Measurements from ENCODE around the gene PEX10. TPM values are rescaled to one million over a fixed set of nuclear protein-coding genes. Genes with fewer than 3 reads are reported as not detected.

The PEX10 gene
- total RNA-seq, 2 donors from 2014 or later, result 17.8 to 19.9 TPM

DNA sequence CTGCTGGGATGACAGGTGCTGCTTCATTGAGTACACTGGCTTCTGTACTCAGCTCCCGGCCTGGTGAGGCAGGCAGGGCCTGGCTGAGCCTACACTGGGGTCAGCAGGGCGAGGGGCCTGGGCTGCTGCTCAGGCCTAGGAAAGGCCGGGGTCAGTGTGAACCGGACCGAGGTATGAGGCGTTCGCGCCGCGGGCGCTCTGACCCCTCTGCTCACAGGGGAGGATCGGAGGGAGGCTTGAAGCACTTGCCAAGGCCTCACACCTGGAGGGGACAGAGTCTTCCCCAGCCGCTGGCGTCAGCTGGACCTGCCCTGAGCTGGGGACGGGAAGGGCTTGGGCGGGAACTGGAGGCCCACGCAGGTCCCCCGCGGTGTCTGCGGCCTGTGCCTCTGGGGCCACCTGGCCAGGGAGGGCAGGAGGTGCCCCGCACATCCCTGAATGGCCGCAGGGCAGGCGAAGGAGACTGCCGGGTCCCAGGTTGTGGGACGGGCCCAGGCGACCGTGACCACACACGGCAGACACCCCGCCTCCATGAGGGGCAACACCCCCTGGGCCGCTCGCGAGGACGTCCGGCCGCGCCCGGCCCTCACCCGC lies 466 bp downstream of the PEX10 start:
- no peak for DNase-seq
- intact Hi-C loops (cut with DNase I, micrococcal nuclease), result loop anchor here in 1 of 2 donors (10.0 kb wide), 1 partner anchor 233 kb away; no protein-coding TSS in a partner anchor

DNA sequence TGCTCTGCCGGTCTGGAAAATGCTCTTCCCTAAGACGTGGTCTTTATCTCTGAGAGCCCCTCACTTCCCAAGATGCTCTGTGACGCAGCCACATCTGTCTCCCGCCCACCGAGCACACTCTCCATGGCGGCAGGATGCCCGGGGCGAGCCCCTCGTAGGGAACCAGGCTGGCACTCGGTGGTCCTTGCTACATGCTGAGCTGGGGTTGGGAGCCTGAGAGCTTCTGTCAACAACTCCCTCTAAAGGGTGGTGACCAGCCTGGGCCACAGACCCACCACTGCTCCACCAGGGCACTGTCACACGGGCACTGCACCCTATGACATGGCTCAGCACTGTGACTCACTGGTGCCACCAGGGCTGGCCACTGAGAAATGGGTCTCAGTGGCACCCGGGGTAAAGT lies 2.6 kb downstream of the PEX10 start:
- ATAC-seq (no peak), DNase-seq (no peak)
- intact Hi-C loops (cut with DNase I, micrococcal nuclease), result loop anchor here in 1 of 2 donors (10.0 kb wide), 1 partner anchor 235 kb away; no protein-coding TSS in a partner anchor

More for the DNA sequence above, 466 bp downstream of the PEX10 start:
- ATAC-seq, result peak; percentile 13

DNA sequence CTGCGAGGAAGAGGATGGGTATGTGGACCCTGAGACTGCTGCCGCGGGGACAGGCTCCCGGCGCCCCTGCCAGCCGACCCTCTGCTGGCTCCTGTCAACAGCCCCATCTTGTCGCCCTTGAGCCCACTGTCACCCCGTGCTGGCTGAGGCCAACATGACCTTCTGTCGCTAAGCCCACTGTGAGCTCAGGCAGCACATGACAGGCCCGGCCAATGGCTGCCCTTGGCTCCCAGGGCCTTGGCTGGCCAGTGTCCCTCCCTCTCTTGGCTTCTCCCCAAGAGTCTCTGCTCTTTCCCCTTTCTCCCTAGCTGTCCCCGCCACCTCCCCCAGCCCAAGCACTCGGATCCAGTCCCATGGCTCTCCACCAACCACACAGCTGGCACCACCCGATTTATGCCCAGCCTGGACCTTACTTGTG lies 3.5 kb downstream of the PEX10 start:
- no peak for ATAC-seq
- intact Hi-C loops (cut with DNase I, micrococcal nuclease), result no loop called here

DNA sequence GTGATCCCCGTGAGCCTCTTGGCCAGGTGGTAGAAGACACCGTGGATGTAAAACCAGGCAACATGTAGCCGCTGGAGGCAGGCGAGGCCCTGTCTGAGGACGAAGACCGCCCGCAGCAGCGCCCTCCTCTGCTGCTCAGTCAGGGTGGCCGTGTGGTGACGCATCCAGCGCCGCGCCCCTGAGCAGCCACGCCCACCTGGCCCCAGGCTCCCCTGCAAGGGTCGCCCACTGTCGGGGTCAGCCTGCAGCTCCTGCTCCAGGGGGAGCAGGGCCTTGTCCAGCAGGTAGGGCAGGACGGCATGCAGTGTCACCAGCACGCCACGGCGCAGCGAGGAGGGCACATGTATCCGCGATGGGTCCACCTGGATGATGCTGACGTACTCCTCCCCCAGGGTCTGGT lies 3.9 kb downstream of the PEX10 start:
- intact Hi-C loops (cut with DNase I, micrococcal nuclease), result no loop called here
- ATAC-seq (no peak), DNase-seq (no peak)

More for the DNA sequence above, 3.5 kb downstream of the PEX10 start:
- no peak for DNase-seq

DNA sequence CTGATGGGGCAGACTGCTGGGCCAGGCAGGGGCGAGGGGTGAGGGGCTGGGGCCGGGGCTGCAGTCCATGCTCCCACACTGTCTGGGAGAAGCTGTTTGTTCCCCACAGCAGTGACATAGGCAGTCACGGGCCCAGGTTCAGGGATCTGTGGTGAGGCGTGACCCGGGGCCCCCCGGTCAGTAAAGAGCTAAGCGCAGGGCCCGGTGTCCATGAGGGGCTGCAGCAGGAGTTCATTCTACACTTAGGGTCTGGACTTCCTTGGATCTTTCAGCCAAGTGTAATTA lies 4.4 kb downstream of the PEX10 start:
- ATAC-seq (no peak), DNase-seq (no peak)
- intact Hi-C loops (cut with DNase I, micrococcal nuclease), result no loop called here

DNA sequence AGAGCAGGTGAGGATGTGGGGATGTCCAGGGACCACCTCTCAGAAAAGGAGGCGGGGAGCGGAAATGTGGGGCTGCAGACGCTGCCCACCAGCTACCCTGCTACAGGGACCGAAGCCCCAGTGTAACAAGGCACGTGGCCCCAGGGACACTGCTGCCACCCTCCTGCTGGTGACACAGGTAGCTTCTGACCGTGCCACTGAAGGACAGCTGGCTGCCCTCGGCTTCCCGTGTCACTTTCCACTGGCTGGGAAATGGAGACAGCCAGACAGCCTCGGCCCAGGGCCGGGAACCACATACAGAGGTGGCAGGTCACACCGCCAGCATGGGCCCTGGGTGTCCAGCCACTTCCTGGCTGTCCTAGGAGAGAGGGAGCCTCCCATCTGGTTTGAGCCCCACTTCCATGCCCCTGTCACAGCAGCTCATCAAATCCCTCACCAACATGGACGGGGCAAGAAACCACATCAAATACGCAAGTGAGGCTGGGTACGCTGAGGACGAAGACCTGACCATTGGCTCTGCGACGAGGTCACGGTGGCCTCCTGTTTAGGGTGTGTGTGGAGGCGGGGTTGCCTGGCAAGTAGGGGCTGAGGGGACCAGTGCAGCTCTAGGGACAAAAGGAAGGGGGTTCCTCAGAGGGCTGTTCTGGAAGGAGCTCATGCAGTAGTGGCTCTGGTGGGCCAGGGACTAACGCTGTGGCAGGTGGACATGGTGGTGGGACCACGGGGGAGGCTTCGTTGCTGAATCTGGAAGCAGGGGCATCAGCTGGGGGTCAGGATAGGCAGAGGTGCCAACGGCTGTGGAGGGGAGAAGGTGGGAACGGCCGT lies 5.0 kb downstream of the PEX10 start:
- intact Hi-C loops (cut with DNase I, micrococcal nuclease), result no loop called here
- ATAC-seq (no peak), DNase-seq (no peak)

DNA sequence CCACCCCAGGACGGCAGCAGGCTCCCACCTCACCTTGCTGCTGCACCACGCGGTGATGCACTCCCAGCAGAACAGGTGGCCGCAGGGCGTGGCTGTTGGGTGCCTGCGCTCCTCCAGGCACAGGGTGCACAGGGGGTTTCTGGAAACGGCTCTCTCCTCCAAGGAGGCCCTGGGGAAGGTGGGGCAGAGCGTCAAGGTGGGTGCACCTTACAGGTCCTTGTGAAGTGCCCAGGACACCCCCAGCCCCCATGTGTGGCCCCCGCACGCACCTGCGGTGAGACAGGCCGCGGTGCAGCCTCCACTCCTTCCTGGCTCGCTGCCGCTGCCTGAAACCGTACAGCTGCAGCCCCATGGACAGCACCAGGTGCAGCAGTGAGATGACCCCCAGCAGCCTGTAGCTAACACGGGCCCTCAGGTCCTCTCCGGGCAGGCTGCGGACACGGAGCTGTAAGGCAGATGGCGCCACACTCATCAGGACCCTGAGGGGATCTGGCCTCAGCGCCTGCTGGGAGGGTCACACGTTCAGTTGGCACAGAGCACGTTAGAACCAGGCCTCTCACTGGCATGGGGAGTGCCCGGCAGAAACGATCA lies 5.8 kb downstream of the PEX10 start:
- peak; percentile 14 for ATAC-seq
- DNase-seq, result no peak
- intact Hi-C loops (cut with DNase I, micrococcal nuclease), result no loop called here

DNA sequence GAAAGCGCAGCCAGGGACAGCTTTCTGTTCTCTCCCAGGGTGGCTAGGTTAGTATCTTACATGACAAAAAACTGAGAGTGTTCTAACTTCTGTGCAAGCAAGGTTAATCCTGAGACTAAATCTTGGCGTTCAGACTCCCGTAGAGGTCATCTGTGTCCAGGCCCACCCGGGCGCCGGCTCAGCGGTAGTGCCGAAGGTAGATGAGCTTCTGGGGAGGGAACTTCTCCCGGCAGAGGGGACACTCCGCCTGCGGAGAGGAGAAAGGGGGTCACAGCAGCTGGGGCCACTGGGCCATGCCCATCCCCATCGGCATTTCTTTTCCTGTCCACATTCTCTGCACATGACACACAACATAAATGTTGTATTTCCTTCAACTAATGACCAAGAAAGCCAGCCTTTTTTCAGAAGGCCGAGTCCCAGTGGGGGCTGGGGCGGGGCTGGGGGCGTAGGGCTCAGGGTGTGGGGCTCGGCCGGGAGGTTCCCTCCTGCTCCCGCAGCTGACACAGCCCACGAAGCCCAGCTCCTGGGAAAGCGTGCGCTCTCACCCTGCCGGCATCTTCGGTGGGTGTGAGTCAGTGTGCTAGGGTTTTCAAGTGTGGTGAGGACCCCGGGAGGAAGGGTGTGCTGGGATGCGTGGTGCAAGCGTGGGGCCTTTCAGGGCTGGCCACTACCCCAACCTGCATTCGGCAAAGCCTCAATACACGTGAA lies 6.6 kb downstream of the PEX10 start:
- DNase-seq, result no peak
- no peak for ATAC-seq
- intact Hi-C loops (cut with DNase I, micrococcal nuclease), result no loop called here

DNA sequence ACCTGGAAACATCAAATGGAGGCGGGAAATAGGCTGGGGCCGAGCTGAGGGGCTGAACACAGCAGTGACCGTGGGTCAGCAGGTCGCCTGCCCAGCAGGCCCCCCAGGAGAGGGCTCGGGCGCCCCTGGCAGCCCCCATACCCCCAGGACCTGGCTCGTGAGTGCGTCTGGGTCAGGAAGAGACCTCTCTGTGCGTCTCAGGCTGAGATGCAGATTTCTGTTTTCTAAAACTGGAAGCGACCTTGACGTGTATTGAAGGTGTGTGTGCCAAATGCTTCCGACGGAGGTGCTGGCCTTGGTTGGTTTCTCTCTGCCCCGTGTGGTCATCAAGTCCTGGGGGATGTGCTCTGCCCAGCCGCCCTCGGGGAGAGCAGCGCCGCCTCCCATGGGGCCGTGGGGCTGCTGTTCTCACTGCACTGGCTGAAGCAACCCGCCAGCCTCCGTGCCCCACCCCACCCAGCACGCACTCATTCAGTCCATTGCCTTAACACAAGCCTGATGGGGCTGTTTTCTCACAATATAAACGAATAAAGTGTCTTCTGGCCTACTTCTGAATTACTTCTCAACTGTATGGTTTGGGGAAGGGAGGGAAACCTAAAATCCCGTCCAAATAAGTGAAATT lies 7.4 kb downstream of the PEX10 start:
- intact Hi-C loops (cut with DNase I, micrococcal nuclease), result no loop called here
- ATAC-seq (peak; percentile 8), DNase-seq (no peak)

DNA sequence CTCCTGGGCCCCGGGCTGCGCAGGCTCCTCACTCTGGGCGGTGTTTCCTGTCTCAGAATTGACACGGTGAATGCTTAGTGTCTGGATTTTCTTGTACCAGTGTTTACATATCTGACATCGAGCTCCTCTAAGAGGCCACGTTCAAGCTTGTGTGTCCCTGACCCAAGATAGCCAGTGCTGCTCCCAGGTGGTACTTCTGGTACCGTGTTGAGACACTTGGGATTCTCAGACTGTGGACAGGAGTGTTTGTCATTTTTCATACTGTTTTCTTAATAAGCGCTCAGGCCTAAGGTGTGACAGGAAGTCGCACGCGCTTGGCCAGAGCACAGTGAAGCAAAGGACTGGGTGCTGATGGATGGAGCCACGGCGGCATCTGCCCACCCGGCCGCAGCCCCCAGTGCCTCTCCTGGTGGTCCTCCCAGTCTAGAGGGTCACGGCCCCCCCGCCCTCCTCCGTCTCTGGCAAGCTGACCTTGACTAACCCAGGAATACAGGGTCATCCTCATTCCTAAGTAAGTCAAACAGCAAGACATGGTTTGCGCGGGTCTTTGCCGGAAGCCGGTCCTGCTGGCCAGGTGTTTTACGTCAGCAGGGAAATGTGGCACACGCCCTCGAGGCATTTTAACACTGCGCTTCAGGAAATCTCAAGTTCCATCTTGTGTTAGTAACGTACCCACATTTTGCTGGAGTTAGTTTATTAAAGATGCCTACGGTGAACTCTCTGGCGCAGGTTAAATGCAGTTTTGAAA lies 8.0 kb downstream of the PEX10 start:
- intact Hi-C loops (cut with DNase I, micrococcal nuclease), result no loop called here
- DNase-seq (no peak), ATAC-seq (no peak)

DNA sequence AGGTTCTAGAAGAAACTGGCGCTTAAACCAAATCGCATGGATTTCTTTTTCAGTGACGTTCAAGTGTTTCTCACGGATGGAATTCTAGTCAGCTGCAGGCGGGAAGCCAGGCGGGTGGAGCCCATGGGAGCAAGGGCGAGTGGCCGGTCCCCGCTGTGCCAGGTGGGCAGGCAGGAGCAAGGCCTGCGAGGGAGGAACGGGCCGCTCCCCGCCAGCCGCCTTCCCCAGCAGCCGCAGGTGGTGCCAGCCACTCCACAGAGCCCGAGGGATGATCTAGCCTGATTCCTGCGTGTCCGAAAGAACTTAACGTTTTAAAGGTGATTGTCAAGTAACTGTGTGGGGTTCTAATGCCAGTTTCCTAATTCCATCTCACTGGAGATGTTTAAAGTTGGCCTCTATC lies 9.1 kb downstream of the PEX10 start:
- intact Hi-C loops (cut with DNase I, micrococcal nuclease), result no loop called here
- ATAC-seq, result no peak
- DNase-seq, result no peak

DNA sequence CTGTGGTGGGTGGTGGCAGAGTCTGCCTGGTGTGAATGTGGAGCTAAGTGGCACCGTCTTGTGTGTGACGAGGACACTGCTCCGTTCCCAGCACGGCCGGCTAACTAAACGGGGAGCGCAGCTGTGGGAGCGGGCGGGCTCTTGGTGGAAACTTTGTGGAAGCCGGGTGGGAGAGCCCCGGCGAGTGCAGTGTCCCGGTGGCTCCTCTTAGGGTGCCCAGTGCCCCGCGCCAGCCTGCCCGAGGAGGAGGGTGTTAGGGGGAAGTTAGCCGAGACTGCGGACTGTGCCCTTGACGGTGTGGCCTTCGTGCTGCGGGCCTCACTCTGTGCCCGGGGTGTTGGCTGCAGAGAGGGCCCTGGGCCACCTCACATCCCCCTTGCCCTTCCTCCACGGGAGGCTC lies 9.9 kb downstream of the PEX10 start:
- ATAC-seq (no peak), DNase-seq (no peak)
- intact Hi-C loops (cut with DNase I, micrococcal nuclease), result no loop called here

DNA sequence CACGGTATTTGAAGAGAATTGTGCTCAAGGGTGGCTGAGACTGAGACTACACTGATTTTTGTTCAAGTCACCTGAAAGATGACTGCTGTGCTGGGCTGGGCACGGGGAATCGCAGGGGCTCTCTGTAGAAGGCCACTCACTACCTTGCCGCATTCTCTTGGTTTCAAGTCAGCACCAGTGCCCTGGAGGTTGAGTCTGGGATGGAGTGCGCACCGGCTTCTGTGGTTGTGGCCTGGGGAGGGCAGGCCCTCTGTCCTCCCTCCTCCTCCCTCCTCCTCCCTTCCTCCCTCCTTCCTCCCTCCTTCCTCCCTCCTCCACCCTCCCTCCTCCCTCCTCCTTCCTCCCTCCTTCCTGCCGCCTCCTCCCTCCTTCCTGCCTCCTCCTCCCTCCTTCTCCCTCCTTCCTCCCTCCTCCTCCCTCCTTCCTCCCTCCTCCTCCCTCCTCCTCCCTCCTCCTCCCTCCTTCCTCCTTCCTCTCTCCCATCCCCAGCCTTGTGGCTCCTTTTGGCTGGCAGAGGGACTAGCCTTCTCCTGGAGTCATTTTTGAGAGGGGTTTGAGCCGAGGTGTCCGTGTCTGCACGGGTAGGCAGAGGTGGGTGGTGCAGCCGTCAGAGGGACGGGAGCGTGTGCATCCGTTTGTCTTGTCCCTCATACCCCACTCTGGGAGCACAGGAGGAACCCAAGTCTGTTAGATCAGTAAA lies 11.3 kb downstream of the PEX10 start:
- no peak for DNase-seq
- intact Hi-C loops (cut with DNase I, micrococcal nuclease), result no loop called here
- no peak for ATAC-seq

DNA sequence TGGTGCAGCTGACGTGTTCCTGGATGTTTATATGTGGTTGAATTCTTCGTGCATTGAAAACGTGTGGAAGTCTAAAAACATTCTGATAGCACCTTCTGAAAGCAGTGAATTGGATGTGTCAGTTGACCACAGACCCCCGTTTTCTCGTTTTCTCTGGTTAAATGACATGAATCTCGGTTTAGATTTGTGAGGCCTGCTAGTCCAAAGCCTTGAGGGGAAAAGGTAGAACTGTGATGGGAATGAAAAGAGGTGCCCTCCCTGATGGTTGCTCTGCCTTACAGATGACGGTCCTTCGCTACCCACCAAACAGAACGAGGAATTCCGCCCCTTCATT lies 11.8 kb downstream of the PEX10 start:
- DNase-seq (no peak), ATAC-seq (no peak)
- intact Hi-C loops (cut with DNase I, micrococcal nuclease), result no loop called here

DNA sequence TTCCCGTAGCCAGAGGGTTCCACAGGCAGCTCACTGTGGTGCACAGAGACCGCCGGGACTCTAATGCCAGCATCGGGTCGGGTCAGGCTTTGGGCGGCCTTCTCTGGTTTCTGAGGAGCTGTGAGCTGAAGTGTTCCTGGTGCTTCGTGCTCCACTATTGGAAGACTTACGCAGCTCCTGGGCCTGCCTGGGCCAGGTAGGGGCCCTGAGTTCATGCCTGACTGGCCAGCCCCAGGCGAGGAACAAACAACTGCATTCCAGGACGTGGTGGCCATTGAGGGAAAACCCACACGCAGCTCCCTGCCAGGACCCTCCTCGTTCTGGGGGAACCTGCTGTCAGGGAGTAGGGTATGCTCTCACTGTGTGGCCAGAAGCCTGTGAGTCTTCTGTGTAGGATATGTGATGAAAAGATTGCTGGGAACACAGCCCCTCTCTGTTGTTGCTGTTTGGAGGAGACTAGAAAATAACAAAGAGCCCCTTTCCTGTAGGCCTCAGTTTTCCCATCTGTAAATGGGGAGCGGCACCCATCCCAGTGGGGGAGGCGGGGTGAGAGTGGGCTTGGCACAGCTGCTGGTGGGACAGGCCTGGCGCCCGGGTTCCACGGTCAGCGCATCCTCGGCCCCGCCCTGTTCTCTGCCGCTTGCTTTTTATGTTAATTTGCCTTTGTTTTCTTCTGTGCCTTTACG lies 12.3 kb downstream of the PEX10 start:
- DNase-seq (no peak), ATAC-seq (no peak)
- intact Hi-C loops (cut with DNase I, micrococcal nuclease), result no loop called here

DNA sequence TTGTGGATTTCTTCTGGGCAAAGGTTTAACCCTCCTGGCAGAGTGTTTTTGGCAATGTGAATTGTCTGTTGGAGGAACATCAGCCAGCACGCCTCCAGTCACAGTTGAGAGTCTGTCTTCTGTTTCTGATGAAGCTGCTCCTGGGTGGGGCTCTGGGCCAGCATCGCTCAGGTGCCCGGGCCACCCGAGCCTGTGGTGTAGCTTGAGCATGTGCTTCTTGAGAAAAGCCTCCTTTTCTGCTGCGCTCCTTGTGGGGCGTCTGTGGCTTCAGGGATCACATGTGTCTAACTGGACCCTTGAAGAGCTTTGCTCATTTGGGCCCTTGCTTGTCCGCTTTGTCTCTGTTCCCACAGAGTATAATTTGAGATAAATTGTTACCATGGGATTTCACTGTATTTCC lies 13.5 kb downstream of the PEX10 start:
- intact Hi-C loops (cut with DNase I, micrococcal nuclease), result no loop called here
- no peak for DNase-seq
- ATAC-seq, result no peak

DNA sequence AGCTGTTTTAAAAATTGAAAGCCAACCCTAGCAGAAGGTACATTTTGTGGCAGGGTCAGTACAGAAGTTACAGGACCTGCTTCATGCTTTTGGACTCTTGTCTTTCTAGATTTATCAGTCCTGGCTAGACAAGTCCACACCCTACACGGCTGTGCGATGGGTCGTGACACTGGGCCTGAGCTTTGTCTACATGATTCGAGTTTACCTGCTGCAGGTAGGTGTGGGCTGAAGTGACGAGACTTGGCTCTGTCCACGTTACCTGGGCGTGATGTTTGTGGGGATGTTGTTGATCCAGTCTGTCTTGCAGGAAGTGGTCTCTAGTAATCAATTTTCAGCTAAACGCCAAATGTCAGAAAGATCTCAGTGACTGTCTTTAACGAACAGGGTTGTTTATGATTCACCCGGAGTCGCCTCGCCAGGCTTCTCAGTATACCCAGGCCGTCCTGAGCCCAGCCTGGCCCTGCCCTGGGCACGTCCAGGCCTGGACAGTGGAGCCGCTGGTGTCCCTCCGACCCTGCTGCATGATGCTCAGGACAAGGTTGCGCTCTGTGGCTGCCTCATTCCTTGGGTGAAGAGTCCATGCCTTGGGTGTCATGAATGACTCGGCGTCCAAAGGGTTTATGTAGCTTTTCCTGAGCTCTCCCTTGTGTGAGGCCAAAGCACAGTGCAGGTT lies 15.2 kb downstream of the PEX10 start:
- intact Hi-C loops (cut with DNase I, micrococcal nuclease), result no loop called here
- ATAC-seq (peak; percentile 13), DNase-seq (no peak)
